Prostate gland (tissue), 2 donors: ENCODE data around the gene RDH8.

Experiments used
- CTCF ChIP-seq, 4 experiments: fragments of 200-600 bp in 2 of 4; fragments of 450-650 bp in 2 of 4; sonication (generic) in 2 of 4; IDR thresholded peaks; 1 replicate in 3 of 4; 2 replicates in 1 of 4; pipeline ENCODE4 v1.5.1; 2016 to 2019; ENCODE audit warnings: antibody characterized with exemption in 4 of 4, mild to moderate bottlenecking in 2 of 4, moderate library complexity in 2 of 4
- POLR2A ChIP-seq: fragments of 450-650 bp; IDR thresholded peaks from one replicate; pipeline ENCODE4 v1.6.1; 2016; ENCODE audit warnings: antibody characterized with exemption, mild to moderate bottlenecking
- POLR2AphosphoS5 ChIP-seq: sonication (generic); formaldehyde crosslinking; IDR thresholded peaks from one replicate; pipeline ENCODE4 v1.6.1; 2017; ENCODE audit warnings: antibody characterized with exemption

- TF ChIP-seq CTCF (IDR thresholded peaks at IDR 0.05): no peak
- TF ChIP-seq POLR2AphosphoS5: no peak
- TF ChIP-seq POLR2A: no peak
Observed at GRCh38 chr19:10021446-10021845, 8.2 kb downstream of the RDH8 start.
